ENCODE measurements around the gene PUM2.

DNA sequence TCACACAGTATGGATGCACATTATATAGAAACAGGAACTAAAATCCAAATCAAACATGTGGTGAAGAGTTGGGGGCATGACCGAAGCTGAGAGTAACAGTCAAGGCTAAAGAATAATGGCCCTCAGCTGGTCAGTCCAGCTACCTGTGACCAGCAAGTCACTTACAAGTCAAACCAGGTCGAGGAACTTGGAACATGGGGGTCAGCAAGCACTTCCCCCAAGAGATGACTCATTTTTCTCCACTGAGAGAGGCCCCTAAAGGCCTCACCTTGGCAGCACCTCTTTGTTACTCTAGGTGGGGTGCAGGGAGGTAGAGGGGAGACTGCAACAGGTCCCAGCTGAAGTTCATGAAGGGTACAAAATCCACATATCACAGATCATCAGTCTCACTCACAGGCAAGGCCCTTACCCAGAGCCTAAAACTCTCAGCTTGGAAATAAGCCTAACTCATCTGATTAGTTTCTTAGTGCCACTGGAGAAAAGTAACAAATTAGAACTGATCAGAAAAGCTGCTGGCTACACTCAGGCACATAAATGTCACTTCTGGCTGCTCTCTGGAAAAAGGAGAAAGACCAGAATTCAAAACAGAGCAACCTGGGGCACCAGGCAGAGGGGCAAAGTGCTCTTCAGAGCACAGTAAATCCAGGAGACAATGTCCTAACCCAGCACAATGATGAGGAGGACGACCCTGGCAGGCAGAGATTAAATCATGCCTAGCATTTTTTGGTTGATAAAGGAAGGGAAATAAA is 129.7 kb downstream of the PUM2 start:
- no peak for TF ChIP-seq CTCF (IDR thresholded peaks at IDR 0.05)
- TF ChIP-seq POLR2A (IDR thresholded peaks at IDR 0.05), result no peak
